Hematopoietic multipotent progenitor cell treated with erythropoietin and hydrocortisone succinate and interleukin-3 and kit ligand, for 15 days (in vitro differentiated cells): Measurements from ENCODE around the gene RPL10L.

Source experiments
- DNase-seq: peaks from one replicate; pipeline ENCODE4 v3.0.0-alpha.2; 2015; ENCODE audit warnings: low spot score

RPL10L gene

GRCh38 chr14:46651526-46652144, at the start of gene RPL10L:
RPL10L (minus strand) TSS chr14:46651781; CDS start chr14:46651736, 45 bp downstream.
- no peak for DNase-seq

GRCh38 chr14:46691819-46692218, 40.2 kb upstream of the RPL10L start:
- no peak for DNase-seq

DNA sequence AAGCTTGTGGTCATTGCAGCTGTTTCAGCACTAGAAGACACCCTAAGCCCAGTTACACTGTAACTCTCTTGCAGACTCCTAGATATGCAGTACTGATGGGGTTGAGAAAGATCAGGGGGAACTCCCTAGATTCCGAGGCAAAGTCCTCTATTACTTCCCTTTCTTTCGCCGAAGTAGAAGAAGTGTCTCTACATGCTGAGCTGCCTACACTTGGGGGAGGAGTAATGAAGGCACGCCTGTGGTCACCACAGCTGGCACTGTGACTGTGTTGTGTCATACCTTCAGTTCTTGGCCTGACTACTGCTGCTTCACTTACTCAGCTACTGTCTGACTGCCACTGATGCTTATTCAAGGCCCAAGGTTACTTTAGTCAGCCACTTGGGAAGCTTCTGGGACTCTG, 35.1 kb upstream of the RPL10L start:
- no peak for DNase-seq

GRCh38 chr14:46672128-46672527, 20.5 kb upstream of the RPL10L start:
- DNase-seq, result no peak

DNA sequence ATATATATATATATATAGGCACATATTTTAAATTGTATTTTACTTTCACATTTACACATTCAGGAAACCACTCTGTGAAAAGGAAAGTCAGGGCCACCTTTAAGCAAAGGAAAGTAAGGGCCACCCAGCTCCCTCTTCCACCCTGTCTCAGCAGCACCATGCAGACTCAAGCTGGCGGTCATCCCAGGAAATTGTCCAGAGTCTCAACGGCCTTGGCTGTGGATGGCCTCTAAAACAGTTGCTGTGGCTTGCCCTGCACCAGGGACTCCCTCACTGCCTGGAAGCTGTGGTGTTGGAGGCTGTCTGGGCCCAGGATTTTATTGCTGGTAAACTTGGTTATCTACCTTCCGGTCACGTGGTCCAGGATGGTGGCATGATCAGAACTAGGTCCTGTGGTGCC, 11.8 kb upstream of the RPL10L start:
- DNase-seq, result no peak

DNA sequence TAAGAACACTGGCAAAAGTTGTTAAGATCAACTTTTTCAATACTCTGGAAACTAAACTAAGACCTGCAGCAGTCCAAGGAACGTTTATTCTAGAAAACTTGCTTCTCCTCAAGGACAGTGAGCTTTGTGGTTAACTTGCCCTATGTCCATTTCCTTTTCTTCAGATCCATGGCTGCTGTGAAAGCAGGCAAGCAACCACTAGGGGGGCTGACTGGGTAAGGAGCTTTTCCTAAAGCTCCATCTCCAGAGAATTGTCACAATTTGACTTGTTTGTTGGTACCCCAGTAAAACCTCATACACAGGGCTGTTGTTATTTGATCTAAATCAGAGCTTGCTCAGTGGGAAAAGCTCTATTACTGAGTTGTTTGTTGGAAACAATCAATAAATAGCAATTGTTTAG, 10.1 kb upstream of the RPL10L start:
- no peak for DNase-seq

GRCh38 chr14:46653031-46653755, 1.6 kb upstream of the RPL10L start:
- DNase-seq, result no peak

DNA sequence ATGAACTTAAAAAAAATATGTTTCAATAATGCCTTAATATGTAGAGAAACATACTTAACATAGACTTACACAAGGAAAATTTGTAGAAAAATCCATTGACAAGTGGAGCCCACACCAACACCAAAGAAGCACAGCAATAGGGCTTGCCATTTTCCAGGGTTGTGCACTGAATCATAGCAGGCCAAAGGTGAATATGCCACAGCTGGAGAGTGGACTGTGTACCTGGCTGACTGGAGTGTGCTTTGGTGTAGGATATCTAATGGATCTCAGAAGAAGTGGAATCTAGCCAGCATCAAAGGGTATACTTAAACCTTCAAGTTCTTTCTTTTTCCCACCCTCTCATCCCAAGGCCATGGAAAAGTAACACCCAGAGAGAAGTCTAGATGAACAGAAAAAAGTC, 4.8 kb downstream of the RPL10L start:
- no peak for DNase-seq

DNA sequence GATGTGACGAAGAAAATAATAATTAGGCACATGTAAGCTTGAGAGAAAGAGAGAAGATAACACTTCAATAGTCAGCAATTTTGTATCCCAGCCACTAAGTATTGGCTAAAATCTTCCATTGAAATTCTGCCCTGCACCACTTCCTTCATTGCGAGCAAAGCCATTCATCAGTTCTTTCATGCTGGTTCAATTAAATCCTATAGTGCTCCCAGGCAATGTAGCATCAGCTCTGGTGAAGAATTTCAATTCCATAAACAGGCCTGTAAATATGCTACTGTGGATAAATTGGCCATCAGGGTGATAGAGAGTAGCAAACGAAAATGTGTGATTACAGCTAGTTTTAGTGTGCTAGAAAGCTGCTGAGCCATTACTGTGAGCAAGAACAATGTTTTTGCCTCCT, 24.7 kb downstream of the RPL10L start:
- DNase-seq, result no peak
